Measurements from ENCODE around the gene PPEF2. TPM values are rescaled to one million over a fixed set of nuclear protein-coding genes. Genes with fewer than 3 reads are reported as not detected.

The PPEF2 gene
- not detected in 2 replicates for total RNA-seq

GRCh38 chr4:75902352-75902751 is at the start of gene PPEF2:
Gene PPEF2, minus strand, starts transcription at chr4:75902452. Its CDS starts 6,127 bp downstream, at chr4:75896325.

GRCh38 chr4:75940692-75941253 is 38.5 kb upstream of the PPEF2 start, which contains the start of gene NAAA:
Gene NAAA, minus strand, starts transcription at chr4:75941013. Its CDS starts 64 bp downstream, at chr4:75940949.

Other genes starting within 250 kb of the PPEF2 start
- gene G3BP2, start 229.0 kb downstream of the PPEF2 start, total RNA-seq, result 66.4 and 90.3 TPM in 2 replicates
- 63.8 and 77.3 TPM in 2 replicates for gene USO1, start 177.9 kb downstream of the PPEF2 start, total RNA-seq
- gene NAAA, start 38.6 kb upstream of the PPEF2 start, total RNA-seq, result 43.0 and 67.9 TPM in 2 replicates
- gene SDAD1, start 88.5 kb upstream of the PPEF2 start, total RNA-seq, result 20.5 and 20.6 TPM in 2 replicates
- gene CXCL9, start 105.1 kb upstream of the PPEF2 start, total RNA-seq, result not detected in 2 replicates
- gene CXCL10, start 121.0 kb upstream of the PPEF2 start, total RNA-seq, result not detected in 2 replicates
- not detected in 2 replicates for gene CXCL11, start 133.6 kb upstream of the PPEF2 start, total RNA-seq
- gene ART3, start 172.3 kb upstream of the PPEF2 start, total RNA-seq, result not detected in 2 replicates
- gene NUP54, start 245.9 kb upstream of the PPEF2 start, total RNA-seq, result 29.2 and 30.0 TPM in 2 replicates

Data from pericardium fibroblast (primary cell).